Posterior cingulate gyrus (tissue), 11 donors: ENCODE data around the gene GRM8.

Experiments
- DNase-seq, 10 donors: peaks; one replicate each; pipeline versions ENCODE4 v3.0.0 to v3.0.0-alpha.2; 2020 to 2021; ENCODE audit warnings: mixed read lengths in 3 of 10
- intact Hi-C: fragments of 100-400 bp; cut with DNase I; formaldehyde crosslinking; loops from one replicate; pipeline ENCODE4 v1.15.1; 2023

GRM8 gene

GRCh38 chr7:126774077-126774476 lies 478.7 kb downstream of the GRM8 start:
- DNase-seq = no peak
- intact Hi-C loops = no loop called here

- no peak for DNase-seq
- intact Hi-C loops = no loop called here
These were observed 483.9 kb downstream of the GRM8 start for GRCh38 chr7:126768836-126769235.

GRCh38 chr7:126760914-126761577 lies 491.7 kb downstream of the GRM8 start:
- intact Hi-C loops = no loop called here
- DNase-seq = no peak

- DNase-seq = no peak
- intact Hi-C loops = no loop called here
These were observed 497.4 kb downstream of the GRM8 start for GRCh38 chr7:126755381-126755780.

- DNase-seq = no peak
- intact Hi-C loops = no loop called here
These were observed 502.4 kb downstream of the GRM8 start for GRCh38 chr7:126750207-126750911.

- intact Hi-C loops = no loop called here
- no peak for DNase-seq
These were observed 523.8 kb downstream of the GRM8 start for GRCh38 chr7:126728967-126729366.

GRCh38 chr7:126727930-126728391 lies 524.8 kb downstream of the GRM8 start:
- no peak for DNase-seq
- intact Hi-C loops = no loop called here

- intact Hi-C loops = no loop called here
- DNase-seq = no peak
These were observed 528.7 kb downstream of the GRM8 start for GRCh38 chr7:126723966-126724544.

- no peak for DNase-seq
- intact Hi-C loops = no loop called here
These were observed 532.5 kb downstream of the GRM8 start for GRCh38 chr7:126720232-126720631.

- intact Hi-C loops = no loop called here
- no peak for DNase-seq
These were observed 534.3 kb downstream of the GRM8 start for GRCh38 chr7:126718419-126718818.

- intact Hi-C loops = no loop called here
- DNase-seq = no peak
These were observed 536.4 kb downstream of the GRM8 start for GRCh38 chr7:126716321-126716720.

- intact Hi-C loops = no loop called here
- no peak for DNase-seq
These were observed 537.7 kb downstream of the GRM8 start for GRCh38 chr7:126715076-126715475.

GRCh38 chr7:126702242-126703016 lies 550.3 kb downstream of the GRM8 start:
- intact Hi-C loops = no loop called here
- no peak for DNase-seq

- DNase-seq = peak in 4 of 10 donors; percentile 7 to 85 (median 67)
- intact Hi-C loops = no loop called here
These were observed 551.7 kb downstream of the GRM8 start for GRCh38 chr7:126700807-126701604.

- intact Hi-C loops = no loop called here
- no peak for DNase-seq
These were observed 553.0 kb downstream of the GRM8 start for GRCh38 chr7:126699707-126700106.

GRCh38 chr7:126698909-126699308 lies 553.8 kb downstream of the GRM8 start:
- intact Hi-C loops = no loop called here
- no peak for DNase-seq

GRCh38 chr7:126698446-126698845 lies 554.3 kb downstream of the GRM8 start:
- intact Hi-C loops = no loop called here
- DNase-seq = no peak

- DNase-seq = no peak
- intact Hi-C loops = no loop called here
These were observed 556.3 kb downstream of the GRM8 start for GRCh38 chr7:126696256-126697038.
